DND-41 (cell line): ENCODE measurements around the gene TRIM60.
"Not testable (repeated sequence)": the region's sequence is repeated elsewhere in the genome, so short reads cannot be mapped to it uniquely, and the experiment has no call there.

Source experiments
- ATAC-seq: fragments of 200-7000 bp; cut with Tn5 transposase; 3 replicates; pipeline ENCODE4 v1.9.1; 2021; ENCODE audit warnings: low read depth; ENCODE audit not compliant: insufficient read depth
- DNase-seq: peaks from one replicate; pipeline ENCODE4 v3.0.0-alpha.2; 2020
- H2AFZ ChIP-seq: 2 replicates; pipeline ENCODE4 v1.6.0; 2012; ENCODE audit warnings: low read depth, low read length
- H3K27ac ChIP-seq: 2 replicates; pipeline ENCODE4 v1.5.1; 2012; ENCODE audit warnings: low read length, inconsistent platforms
- H3K27me3 ChIP-seq: fragments of 200-600 bp; sonication (generic); 2 replicates; pipeline ENCODE4 v1.6.0; 2012; ENCODE audit warnings: low read length, mild to moderate bottlenecking, inconsistent platforms; ENCODE audit not compliant: insufficient read depth, poor library complexity
- H3K36me3 ChIP-seq: 2 replicates; pipeline ENCODE4 v1.5.1; 2012; ENCODE audit warnings: low read length, inconsistent platforms; ENCODE audit not compliant: insufficient read depth
- H3K4me1 ChIP-seq: 2 replicates; pipeline ENCODE4 v1.5.1; 2012; ENCODE audit warnings: mild to moderate bottlenecking, low read length; ENCODE audit not compliant: insufficient read depth
- H3K4me2 ChIP-seq: 2 replicates; pipeline ENCODE4 v1.6.0; 2012; ENCODE audit warnings: mild to moderate bottlenecking, moderate library complexity, low read length, inconsistent platforms; ENCODE audit not compliant: insufficient read depth
- H3K4me3 ChIP-seq, 2 experiments: fragments of 200-600 bp in 1 of 2; shearing (Covaris generic) in 1 of 2; 2 replicates each; pipeline ENCODE4 v1.5.1; 2012 to 2016; ENCODE audit warnings: inconsistent platforms in 2 of 2, low read length in 2 of 2, mild to moderate bottlenecking in 2 of 2, low read depth in 1 of 2, moderate library complexity in 1 of 2
- H3K79me2 ChIP-seq: 2 replicates; pipeline ENCODE4 v1.6.0; 2012; ENCODE audit warnings: low read length, inconsistent platforms; ENCODE audit not compliant: insufficient read depth
- H3K9ac ChIP-seq: 2 replicates; pipeline ENCODE4 v1.6.0; 2012; ENCODE audit warnings: low read depth, mild to moderate bottlenecking, inconsistent platforms, low read length, moderate library complexity
- H3K9me3 ChIP-seq: 2 replicates; pipeline ENCODE4 v1.5.1; 2012; ENCODE audit warnings: low read length, moderate library complexity, mild to moderate bottlenecking, inconsistent platforms; ENCODE audit not compliant: insufficient read depth, severe bottlenecking
- H4K20me1 ChIP-seq: 2 replicates; pipeline ENCODE4 v1.6.0; 2012; ENCODE audit warnings: low read length; ENCODE audit not compliant: insufficient read depth
- EZH2 ChIP-seq: IDR thresholded peaks from 3 replicates; pipeline ENCODE4 v1.6.1; 2012; ENCODE audit warnings: borderline replicate concordance, low read depth, mild to moderate bottlenecking, moderate library complexity, low read length, inconsistent platforms; ENCODE audit not compliant: severe bottlenecking
- TF ChIP-seq, protein P1 (sequence below): IDR thresholded peaks from 2 replicates; pipeline ENCODE4 v1.5.1; 2012; ENCODE audit warnings: borderline replicate concordance, low read length, moderate library complexity, mild to moderate bottlenecking; ENCODE audit not compliant: poor library complexity, severe bottlenecking; ENCODE audit errors: extremely low read depth

TRIM60 gene

DNA sequence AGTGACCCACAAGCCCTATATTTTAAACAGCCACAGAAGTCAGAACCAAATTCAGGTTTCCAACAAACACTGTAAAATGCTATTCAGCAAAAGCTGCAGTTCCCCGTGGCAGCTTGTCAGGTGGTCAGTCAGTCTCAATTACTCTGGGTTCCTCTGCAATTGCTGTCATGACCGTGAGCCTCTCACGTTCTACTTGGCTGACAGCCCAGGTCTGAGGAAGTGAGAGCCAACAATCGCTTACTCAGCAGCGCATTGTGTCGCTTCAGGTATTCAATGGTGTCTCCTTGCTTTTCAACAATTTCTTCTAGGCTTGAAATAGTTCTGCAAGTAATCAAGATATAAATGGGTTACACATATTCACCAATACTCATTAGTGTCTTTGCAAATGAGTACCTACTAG is 47.7 kb downstream of the TRIM60 start:
- H3K79me2 ChIP-seq = no peaks in the 10 kb centered on the region
- no peak overlapping the region for H3K27ac ChIP-seq
- H3K9me3 ChIP-seq = no peaks in the 10 kb centered on the region
- no peak overlapping the region for H3K9ac ChIP-seq
- H4K20me1 ChIP-seq = no peaks in the 10 kb centered on the region
- H3K27me3 ChIP-seq = no peaks in the 10 kb centered on the region
- TF ChIP-seq, protein P1, sequence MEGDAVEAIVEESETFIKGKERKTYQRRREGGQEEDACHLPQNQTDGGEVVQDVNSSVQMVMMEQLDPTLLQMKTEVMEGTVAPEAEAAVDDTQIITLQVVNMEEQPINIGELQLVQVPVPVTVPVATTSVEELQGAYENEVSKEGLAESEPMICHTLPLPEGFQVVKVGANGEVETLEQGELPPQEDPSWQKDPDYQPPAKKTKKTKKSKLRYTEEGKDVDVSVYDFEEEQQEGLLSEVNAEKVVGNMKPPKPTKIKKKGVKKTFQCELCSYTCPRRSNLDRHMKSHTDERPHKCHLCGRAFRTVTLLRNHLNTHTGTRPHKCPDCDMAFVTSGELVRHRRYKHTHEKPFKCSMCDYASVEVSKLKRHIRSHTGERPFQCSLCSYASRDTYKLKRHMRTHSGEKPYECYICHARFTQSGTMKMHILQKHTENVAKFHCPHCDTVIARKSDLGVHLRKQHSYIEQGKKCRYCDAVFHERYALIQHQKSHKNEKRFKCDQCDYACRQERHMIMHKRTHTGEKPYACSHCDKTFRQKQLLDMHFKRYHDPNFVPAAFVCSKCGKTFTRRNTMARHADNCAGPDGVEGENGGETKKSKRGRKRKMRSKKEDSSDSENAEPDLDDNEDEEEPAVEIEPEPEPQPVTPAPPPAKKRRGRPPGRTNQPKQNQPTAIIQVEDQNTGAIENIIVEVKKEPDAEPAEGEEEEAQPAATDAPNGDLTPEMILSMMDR = no peak
- no peak for TF ChIP-seq EZH2
- H2AFZ ChIP-seq = no peak overlapping the region
- no peak overlapping the region for H3K4me2 ChIP-seq
- no peak for DNase-seq
- H3K4me1 ChIP-seq = no peaks in the 10 kb centered on the region
- no peak for ATAC-seq
- H3K36me3 ChIP-seq = no peaks in the 10 kb centered on the region
- no peak overlapping the region for H3K4me3 ChIP-seq

DNA sequence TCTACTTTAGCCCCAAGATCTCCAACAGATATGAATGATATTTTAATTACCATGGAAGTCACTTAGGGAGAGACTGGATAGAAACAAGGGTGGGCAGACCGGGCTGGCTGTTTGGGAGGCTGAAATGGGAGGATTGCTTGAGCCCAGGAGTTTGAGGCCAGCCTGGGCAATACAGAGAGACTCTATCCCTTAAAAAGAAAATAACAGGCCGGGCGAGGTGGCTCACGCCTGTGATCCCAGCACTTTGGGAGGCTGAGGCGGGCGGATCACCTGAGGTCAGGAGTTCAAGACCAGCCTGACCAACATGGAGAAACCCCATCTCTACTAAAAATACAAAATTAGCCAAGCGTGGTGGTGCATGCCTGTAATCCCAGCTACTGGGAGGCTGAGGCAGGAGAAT is 53.0 kb downstream of the TRIM60 start:
- not testable (repeated sequence) for H3K4me2 ChIP-seq, H4K20me1 ChIP-seq, H3K27me3 ChIP-seq, H3K9me3 ChIP-seq, H2AFZ ChIP-seq, H3K27ac ChIP-seq, DNase-seq, H3K4me1 ChIP-seq, ATAC-seq, H3K9ac ChIP-seq, H3K79me2 ChIP-seq, H3K36me3 ChIP-seq, H3K4me3 ChIP-seq

DNA sequence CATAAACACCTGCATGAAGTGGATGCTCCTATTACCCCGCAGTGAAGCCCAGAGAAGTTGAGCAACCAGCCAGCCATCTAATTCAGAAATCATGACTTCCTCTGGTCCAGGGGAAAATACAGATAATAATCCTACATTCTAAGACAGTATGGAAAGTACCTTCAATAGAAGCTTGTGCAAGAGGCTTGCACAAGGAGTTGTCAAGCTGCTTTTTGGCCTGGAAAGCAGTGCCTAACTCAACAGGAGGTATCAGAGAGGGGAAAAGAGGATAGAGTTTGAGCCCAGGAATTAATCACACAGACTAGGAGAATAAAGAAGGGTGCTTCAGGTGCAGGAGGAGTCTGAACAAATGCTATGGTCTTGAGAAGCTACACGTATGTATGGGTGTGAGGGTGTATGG is 54.1 kb downstream of the TRIM60 start:
- TF ChIP-seq, protein P1 = no peak
- no peak for TF ChIP-seq EZH2
- H3K79me2 ChIP-seq = no peaks in the 10 kb centered on the region

DNA sequence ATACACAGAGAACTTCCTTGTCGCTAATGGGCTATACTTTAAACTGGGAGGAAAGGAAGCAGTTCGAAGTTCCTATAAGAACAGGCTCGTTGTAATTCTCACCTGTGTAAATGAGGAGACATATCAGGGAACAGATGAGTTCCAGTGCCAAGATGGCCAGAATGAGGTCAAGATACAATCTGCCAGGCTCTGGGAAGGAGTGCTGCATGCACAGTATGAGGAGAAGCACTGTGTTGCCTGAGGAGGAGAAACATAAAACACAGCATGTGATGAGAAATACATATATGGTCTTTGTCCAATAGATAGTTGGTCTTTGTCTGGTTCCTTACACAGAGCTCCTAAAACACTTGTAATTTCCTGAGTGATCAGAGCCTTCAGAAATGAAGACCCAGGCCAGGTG is 56.6 kb downstream of the TRIM60 start:
- Histone ChIP-seq H3K27ac (no peak overlapping the region), H3K36me3 (no peaks in the 10 kb centered on the region), H3K27me3 (no peaks in the 10 kb centered on the region), H3K9ac (no peak overlapping the region), H2AFZ (no peak overlapping the region), H4K20me1 (no peaks in the 10 kb centered on the region), H3K4me1 (no peaks in the 10 kb centered on the region), H3K4me2 (no peak overlapping the region), H3K4me3 (no peak overlapping the region), H3K79me2 (no peaks in the 10 kb centered on the region), H3K9me3 (no peaks in the 10 kb centered on the region)
- TF ChIP-seq, protein P1 = no peak
- no peak for TF ChIP-seq EZH2
- ATAC-seq (no peak), DNase-seq (no peak)

More for the DNA sequence above, 54.1 kb downstream of the TRIM60 start:
- Histone ChIP-seq H3K9me3 (no peaks in the 10 kb centered on the region), H3K27me3 (no peaks in the 10 kb centered on the region), H2AFZ (no peak overlapping the region), H3K4me3 (no peak overlapping the region), H3K9ac (no peak overlapping the region), H4K20me1 (no peaks in the 10 kb centered on the region), H3K4me1 (no peaks in the 10 kb centered on the region), H3K36me3 (no peaks in the 10 kb centered on the region), H3K4me2 (no peak overlapping the region), H3K27ac (no peak overlapping the region)
- ATAC-seq (no peak), DNase-seq (no peak)
